ENCODE measurements around the gene SUGCT.

DNA sequence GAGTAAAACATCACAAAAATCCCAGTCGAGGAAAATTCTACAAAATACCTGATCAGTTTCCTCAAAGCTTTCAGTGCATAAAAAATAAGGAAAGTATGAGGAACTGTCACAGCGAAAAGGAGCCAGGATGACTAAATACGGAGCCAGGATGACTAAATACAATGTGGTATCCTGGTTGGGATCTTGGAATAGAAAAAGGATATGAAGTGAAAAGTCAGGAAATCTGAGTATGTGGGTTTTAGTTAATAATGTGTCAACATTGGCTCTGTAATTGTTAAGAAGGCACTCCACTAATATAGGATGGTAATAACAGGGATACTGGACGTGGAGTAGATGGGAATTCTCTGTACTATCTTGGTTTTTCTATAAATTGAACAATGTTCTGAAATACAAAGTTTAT, 175.5 kb downstream of the SUGCT start:
- TF ChIP-seq, protein P1, sequence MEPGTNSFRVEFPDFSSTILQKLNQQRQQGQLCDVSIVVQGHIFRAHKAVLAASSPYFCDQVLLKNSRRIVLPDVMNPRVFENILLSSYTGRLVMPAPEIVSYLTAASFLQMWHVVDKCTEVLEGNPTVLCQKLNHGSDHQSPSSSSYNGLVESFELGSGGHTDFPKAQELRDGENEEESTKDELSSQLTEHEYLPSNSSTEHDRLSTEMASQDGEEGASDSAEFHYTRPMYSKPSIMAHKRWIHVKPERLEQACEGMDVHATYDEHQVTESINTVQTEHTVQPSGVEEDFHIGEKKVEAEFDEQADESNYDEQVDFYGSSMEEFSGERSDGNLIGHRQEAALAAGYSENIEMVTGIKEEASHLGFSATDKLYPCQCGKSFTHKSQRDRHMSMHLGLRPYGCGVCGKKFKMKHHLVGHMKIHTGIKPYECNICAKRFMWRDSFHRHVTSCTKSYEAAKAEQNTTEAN (CRISPR knock-in tag; IDR thresholded peaks at IDR 0.05) = no peak
- no peak for TF ChIP-seq CREM (CRISPR knock-in tag; IDR thresholded peaks at IDR 0.05)
- TF ChIP-seq, protein P2, sequence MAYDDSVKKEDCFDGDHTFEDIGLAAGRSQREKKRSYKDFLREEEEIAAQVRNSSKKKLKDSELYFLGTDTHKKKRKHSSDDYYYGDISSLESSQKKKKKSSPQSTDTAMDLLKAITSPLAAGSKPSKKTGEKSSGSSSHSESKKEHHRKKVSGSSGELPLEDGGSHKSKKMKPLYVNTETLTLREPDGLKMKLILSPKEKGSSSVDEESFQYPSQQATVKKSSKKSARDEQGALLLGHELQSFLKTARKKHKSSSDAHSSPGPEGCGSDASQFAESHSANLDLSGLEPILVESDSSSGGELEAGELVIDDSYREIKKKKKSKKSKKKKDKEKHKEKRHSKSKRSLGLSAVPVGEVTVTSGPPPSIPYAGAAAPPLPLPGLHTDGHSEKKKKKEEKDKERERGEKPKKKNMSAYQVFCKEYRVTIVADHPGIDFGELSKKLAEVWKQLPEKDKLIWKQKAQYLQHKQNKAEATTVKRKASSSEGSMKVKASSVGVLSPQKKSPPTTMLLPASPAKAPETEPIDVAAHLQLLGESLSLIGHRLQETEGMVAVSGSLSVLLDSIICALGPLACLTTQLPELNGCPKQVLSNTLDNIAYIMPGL (CRISPR knock-in tag; IDR thresholded peaks at IDR 0.05) = no peak
- TF ChIP-seq, protein P3, sequence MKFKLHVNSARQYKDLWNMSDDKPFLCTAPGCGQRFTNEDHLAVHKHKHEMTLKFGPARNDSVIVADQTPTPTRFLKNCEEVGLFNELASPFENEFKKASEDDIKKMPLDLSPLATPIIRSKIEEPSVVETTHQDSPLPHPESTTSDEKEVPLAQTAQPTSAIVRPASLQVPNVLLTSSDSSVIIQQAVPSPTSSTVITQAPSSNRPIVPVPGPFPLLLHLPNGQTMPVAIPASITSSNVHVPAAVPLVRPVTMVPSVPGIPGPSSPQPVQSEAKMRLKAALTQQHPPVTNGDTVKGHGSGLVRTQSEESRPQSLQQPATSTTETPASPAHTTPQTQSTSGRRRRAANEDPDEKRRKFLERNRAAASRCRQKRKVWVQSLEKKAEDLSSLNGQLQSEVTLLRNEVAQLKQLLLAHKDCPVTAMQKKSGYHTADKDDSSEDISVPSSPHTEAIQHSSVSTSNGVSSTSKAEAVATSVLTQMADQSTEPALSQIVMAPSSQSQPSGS (CRISPR knock-in tag; IDR thresholded peaks at IDR 0.05; ENCODE audit: borderline replicate concordance, low read depth) = no peak
- TF ChIP-seq, protein P4, sequence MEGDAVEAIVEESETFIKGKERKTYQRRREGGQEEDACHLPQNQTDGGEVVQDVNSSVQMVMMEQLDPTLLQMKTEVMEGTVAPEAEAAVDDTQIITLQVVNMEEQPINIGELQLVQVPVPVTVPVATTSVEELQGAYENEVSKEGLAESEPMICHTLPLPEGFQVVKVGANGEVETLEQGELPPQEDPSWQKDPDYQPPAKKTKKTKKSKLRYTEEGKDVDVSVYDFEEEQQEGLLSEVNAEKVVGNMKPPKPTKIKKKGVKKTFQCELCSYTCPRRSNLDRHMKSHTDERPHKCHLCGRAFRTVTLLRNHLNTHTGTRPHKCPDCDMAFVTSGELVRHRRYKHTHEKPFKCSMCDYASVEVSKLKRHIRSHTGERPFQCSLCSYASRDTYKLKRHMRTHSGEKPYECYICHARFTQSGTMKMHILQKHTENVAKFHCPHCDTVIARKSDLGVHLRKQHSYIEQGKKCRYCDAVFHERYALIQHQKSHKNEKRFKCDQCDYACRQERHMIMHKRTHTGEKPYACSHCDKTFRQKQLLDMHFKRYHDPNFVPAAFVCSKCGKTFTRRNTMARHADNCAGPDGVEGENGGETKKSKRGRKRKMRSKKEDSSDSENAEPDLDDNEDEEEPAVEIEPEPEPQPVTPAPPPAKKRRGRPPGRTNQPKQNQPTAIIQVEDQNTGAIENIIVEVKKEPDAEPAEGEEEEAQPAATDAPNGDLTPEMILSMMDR (IDR thresholded peaks at IDR 0.05) = no peak
- TF ChIP-seq, protein P5, sequence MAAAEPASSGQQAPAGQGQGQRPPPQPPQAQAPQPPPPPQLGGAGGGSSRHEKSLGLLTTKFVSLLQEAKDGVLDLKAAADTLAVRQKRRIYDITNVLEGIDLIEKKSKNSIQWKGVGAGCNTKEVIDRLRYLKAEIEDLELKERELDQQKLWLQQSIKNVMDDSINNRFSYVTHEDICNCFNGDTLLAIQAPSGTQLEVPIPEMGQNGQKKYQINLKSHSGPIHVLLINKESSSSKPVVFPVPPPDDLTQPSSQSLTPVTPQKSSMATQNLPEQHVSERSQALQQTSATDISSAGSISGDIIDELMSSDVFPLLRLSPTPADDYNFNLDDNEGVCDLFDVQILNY (CRISPR knock-in tag; IDR thresholded peaks at IDR 0.05) = no peak
- no peak for TF ChIP-seq ATF1 (CRISPR knock-in tag; IDR thresholded peaks at IDR 0.05)
- TF ChIP-seq, protein P6, sequence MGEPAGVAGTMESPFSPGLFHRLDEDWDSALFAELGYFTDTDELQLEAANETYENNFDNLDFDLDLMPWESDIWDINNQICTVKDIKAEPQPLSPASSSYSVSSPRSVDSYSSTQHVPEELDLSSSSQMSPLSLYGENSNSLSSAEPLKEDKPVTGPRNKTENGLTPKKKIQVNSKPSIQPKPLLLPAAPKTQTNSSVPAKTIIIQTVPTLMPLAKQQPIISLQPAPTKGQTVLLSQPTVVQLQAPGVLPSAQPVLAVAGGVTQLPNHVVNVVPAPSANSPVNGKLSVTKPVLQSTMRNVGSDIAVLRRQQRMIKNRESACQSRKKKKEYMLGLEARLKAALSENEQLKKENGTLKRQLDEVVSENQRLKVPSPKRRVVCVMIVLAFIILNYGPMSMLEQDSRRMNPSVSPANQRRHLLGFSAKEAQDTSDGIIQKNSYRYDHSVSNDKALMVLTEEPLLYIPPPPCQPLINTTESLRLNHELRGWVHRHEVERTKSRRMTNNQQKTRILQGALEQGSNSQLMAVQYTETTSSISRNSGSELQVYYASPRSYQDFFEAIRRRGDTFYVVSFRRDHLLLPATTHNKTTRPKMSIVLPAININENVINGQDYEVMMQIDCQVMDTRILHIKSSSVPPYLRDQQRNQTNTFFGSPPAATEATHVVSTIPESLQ (CRISPR knock-in tag; IDR thresholded peaks at IDR 0.05) = no peak
- no peak for TF ChIP-seq ZNF263 (CRISPR knock-in tag; IDR thresholded peaks at IDR 0.05; ENCODE audit: low read depth)
- TF ChIP-seq, protein P7, sequence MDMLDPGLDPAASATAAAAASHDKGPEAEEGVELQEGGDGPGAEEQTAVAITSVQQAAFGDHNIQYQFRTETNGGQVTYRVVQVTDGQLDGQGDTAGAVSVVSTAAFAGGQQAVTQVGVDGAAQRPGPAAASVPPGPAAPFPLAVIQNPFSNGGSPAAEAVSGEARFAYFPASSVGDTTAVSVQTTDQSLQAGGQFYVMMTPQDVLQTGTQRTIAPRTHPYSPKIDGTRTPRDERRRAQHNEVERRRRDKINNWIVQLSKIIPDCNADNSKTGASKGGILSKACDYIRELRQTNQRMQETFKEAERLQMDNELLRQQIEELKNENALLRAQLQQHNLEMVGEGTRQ (CRISPR knock-in tag; IDR thresholded peaks at IDR 0.05) = no peak
- TF ChIP-seq NR3C1 (CRISPR knock-in tag; conservative IDR thresholded peaks at IDR 0.05; ENCODE audit: low read depth) = no peak
